Measurements from ENCODE around the gene NUDT9.
"Not testable (repeated sequence)": the region's sequence is repeated elsewhere in the genome, so short reads cannot be mapped to it uniquely, and the experiment has no call there.

The NUDT9 gene

GRCh38 chr4:87399954-87400353 is 22.4 kb upstream of the NUDT9 start:
- no peak overlapping the region for H3K27ac ChIP-seq
- TF ChIP-seq, protein P1, sequence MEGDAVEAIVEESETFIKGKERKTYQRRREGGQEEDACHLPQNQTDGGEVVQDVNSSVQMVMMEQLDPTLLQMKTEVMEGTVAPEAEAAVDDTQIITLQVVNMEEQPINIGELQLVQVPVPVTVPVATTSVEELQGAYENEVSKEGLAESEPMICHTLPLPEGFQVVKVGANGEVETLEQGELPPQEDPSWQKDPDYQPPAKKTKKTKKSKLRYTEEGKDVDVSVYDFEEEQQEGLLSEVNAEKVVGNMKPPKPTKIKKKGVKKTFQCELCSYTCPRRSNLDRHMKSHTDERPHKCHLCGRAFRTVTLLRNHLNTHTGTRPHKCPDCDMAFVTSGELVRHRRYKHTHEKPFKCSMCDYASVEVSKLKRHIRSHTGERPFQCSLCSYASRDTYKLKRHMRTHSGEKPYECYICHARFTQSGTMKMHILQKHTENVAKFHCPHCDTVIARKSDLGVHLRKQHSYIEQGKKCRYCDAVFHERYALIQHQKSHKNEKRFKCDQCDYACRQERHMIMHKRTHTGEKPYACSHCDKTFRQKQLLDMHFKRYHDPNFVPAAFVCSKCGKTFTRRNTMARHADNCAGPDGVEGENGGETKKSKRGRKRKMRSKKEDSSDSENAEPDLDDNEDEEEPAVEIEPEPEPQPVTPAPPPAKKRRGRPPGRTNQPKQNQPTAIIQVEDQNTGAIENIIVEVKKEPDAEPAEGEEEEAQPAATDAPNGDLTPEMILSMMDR (conservative IDR thresholded peaks at IDR 0.05) = no peak
- no peak for TF ChIP-seq ZFX (IDR thresholded peaks at IDR 0.05)

- H3K27ac ChIP-seq = not testable (repeated sequence)
Observed at GRCh38 chr4:87403732-87404131, 18.6 kb upstream of the NUDT9 start.

GRCh38 chr4:87405211-87405820 is 17.1 kb upstream of the NUDT9 start:
- TF ChIP-seq ZFX (IDR thresholded peaks at IDR 0.05) = no peak
- TF ChIP-seq, protein P1 (conservative IDR thresholded peaks at IDR 0.05) = no peak
- no peak overlapping the region for H3K27ac ChIP-seq

GRCh38 chr4:87406462-87406861 is 15.9 kb upstream of the NUDT9 start:
- no peak overlapping the region for H3K27ac ChIP-seq
- TF ChIP-seq, protein P1 (conservative IDR thresholded peaks at IDR 0.05) = no peak
- TF ChIP-seq ZFX (IDR thresholded peaks at IDR 0.05) = no peak

GRCh38 chr4:87406902-87407301 is 15.5 kb upstream of the NUDT9 start:
- not testable (repeated sequence) for H3K27ac ChIP-seq

- H3K27ac ChIP-seq = peak overlapping the region; percentile 56; the same call in 1 of the 2 replicates
- TF ChIP-seq, protein P1 (conservative IDR thresholded peaks at IDR 0.05) = no peak
- TF ChIP-seq ZFX (IDR thresholded peaks at IDR 0.05) = no peak
Observed at GRCh38 chr4:87409420-87409939, 12.9 kb upstream of the NUDT9 start.

DNA sequence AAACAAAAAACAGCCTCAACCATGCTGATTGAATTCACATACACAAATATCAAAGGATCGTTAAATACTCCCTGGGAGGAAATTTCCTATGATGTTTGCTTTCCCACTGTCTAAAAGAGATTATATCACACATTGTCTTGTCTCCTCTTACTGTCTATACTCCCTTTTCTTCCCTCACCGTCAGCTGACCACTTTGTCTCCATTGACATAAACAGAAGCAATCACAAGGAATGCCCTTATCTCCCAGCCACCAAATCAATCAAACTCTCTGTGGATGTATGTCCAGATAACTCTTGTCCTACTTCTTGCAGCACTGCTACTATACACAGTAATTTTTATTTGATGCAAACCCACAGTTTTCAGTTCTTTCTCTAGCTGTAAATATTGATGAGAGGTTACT is 12.2 kb upstream of the NUDT9 start:
- H3K27ac ChIP-seq = peak overlapping the region; percentile 56; the same call in 1 of the 2 replicates
- no peak for TF ChIP-seq ZFX (IDR thresholded peaks at IDR 0.05)
- TF ChIP-seq, protein P1 (conservative IDR thresholded peaks at IDR 0.05) = no peak

DNA sequence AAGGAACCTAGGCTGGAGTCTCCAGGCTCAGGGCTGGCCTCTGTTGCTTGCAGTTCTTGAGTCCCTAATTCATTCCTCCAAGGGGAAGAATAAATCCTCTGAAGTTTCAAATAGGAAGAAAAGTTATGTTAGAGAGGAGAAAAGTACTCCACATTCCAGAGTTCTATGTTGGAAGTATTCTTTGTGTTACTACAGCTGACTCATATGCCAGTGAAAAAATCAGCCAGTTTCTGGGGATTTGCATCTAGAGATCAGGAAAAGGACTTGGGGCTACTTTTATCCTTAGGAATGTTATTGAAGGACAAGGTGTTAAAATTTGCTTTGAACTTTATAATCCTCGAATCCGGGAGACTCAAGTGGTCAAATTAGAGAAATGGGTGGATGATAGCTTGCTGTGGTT is 11.7 kb upstream of the NUDT9 start:
- H3K27ac ChIP-seq = peak overlapping the region; percentile 19; the same call in 1 of the 2 replicates
- TF ChIP-seq, protein P1 (conservative IDR thresholded peaks at IDR 0.05) = no peak
- no peak for TF ChIP-seq ZFX (IDR thresholded peaks at IDR 0.05)

Measured in C4-2B (cell line).